Prostate gland (tissue), 2 donors: ENCODE data around the gene EIF3D.

Experiments used
- POLR2A ChIP-seq: fragments of 450-650 bp; IDR thresholded peaks from one replicate; pipeline ENCODE4 v1.6.1; 2016; ENCODE audit warnings: antibody characterized with exemption, mild to moderate bottlenecking
- POLR2AphosphoS5 ChIP-seq: sonication (generic); formaldehyde crosslinking; IDR thresholded peaks from one replicate; pipeline ENCODE4 v1.6.1; 2017; ENCODE audit warnings: antibody characterized with exemption
- TF ChIP-seq, protein P1 (sequence below), 4 experiments: fragments of 200-600 bp in 2 of 4; fragments of 450-650 bp in 2 of 4; sonication (generic) in 2 of 4; IDR thresholded peaks; 1 replicate in 3 of 4; 2 replicates in 1 of 4; pipeline ENCODE4 v1.5.1; 2016 to 2019; ENCODE audit warnings: antibody characterized with exemption in 4 of 4, mild to moderate bottlenecking in 2 of 4, moderate library complexity in 2 of 4

- TF ChIP-seq, protein P1, sequence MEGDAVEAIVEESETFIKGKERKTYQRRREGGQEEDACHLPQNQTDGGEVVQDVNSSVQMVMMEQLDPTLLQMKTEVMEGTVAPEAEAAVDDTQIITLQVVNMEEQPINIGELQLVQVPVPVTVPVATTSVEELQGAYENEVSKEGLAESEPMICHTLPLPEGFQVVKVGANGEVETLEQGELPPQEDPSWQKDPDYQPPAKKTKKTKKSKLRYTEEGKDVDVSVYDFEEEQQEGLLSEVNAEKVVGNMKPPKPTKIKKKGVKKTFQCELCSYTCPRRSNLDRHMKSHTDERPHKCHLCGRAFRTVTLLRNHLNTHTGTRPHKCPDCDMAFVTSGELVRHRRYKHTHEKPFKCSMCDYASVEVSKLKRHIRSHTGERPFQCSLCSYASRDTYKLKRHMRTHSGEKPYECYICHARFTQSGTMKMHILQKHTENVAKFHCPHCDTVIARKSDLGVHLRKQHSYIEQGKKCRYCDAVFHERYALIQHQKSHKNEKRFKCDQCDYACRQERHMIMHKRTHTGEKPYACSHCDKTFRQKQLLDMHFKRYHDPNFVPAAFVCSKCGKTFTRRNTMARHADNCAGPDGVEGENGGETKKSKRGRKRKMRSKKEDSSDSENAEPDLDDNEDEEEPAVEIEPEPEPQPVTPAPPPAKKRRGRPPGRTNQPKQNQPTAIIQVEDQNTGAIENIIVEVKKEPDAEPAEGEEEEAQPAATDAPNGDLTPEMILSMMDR (IDR thresholded peaks at IDR 0.05), result no peak
- TF ChIP-seq POLR2A, result no peak
- TF ChIP-seq POLR2AphosphoS5, result no peak
Measured at GRCh38 chr22:36563898-36564297, 34.9 kb upstream of the EIF3D start.
